AG09319 (cell line): Measurements from ENCODE around the gene ZNF688.

Source experiments
- DNase-seq: peaks from one replicate; pipeline ENCODE4 v3.0.0-alpha.2; 2010; ENCODE audit warnings: low read depth; ENCODE audit errors: extremely low read depth
- TF ChIP-seq, protein P1 (sequence below): IDR thresholded peaks from 2 replicates; pipeline ENCODE4 v1.5.1; 2011; ENCODE audit warnings: low read depth, mild to moderate bottlenecking, inconsistent platforms, low read length, moderate library complexity

ZNF688 gene

DNA sequence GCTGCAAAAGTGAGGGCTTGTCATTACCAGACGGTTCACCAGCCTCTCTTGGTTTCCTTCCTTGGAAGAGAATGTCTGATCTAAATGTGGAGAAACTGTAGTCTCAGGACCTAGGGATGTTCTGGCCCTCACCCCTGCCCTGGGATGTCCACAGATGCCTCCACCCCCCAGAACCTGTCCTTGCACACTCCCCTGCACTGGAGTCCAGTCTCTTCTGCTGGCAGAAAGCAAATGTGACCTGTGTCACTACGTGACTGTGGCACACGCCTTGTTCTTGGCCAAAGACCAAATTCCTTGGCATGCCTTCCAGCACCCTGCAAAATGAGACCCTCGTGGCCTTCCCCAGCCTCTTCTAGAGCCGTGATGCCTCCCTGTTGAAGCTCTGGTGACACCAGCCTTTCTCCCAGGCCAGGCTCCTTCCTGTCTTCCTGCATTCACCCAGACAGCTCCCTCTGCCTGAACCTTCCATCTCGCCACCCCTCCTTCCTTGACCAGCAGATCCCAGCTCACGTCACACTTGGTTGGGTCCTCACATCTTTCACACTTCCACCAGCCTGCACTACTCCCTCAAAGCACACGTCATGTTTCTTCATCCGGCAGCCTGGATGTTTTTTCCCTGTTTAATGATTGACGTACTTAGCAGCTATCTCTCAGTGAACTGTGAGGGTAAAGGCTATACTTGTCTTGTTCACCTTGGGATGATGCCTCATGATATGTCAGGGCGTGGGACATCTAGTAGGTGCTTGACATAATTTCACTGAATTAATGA, 49.5 kb downstream of the ZNF688 start:
- TF ChIP-seq, protein P1, sequence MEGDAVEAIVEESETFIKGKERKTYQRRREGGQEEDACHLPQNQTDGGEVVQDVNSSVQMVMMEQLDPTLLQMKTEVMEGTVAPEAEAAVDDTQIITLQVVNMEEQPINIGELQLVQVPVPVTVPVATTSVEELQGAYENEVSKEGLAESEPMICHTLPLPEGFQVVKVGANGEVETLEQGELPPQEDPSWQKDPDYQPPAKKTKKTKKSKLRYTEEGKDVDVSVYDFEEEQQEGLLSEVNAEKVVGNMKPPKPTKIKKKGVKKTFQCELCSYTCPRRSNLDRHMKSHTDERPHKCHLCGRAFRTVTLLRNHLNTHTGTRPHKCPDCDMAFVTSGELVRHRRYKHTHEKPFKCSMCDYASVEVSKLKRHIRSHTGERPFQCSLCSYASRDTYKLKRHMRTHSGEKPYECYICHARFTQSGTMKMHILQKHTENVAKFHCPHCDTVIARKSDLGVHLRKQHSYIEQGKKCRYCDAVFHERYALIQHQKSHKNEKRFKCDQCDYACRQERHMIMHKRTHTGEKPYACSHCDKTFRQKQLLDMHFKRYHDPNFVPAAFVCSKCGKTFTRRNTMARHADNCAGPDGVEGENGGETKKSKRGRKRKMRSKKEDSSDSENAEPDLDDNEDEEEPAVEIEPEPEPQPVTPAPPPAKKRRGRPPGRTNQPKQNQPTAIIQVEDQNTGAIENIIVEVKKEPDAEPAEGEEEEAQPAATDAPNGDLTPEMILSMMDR = no peak
- DNase-seq = no peak

GRCh38 chr16:30521476-30521872, 50.0 kb downstream of the ZNF688 start:
- no peak for DNase-seq
- TF ChIP-seq, protein P1 = no peak
